HepG2 (cell line): Measurements from ENCODE around the gene TUBB. TPM values are rescaled to one million over a fixed set of nuclear protein-coding genes. Genes with fewer than 3 reads are reported as not detected.

ENCODE experiments used
- ERF ChIP-seq: IDR thresholded peaks from 2 replicates; pipeline ENCODE4 v1.6.1; 2018; ENCODE audit warnings: missing biosample characterization, missing genetic modification reagents
- FOXC1 ChIP-seq: sonication (generic); formaldehyde crosslinking; IDR thresholded peaks from 2 replicates; pipeline ENCODE4 v1.8.0; 2022; ENCODE audit warnings: mild to moderate bottlenecking, missing genetic modification reagents, borderline replicate concordance
- GABPB1 ChIP-seq: IDR thresholded peaks from 2 replicates; pipeline ENCODE4 v1.6.1; 2016; ENCODE audit warnings: mild to moderate bottlenecking, missing genetic modification reagents, moderate library complexity, missing compliant biosample characterization
- GTF3A ChIP-seq: sonication (generic); formaldehyde crosslinking; conservative IDR thresholded peaks from 2 replicates; pipeline ENCODE4 v1.4.0; 2020; ENCODE audit warnings: mild to moderate bottlenecking, missing genetic modification reagents
- HNF1A ChIP-seq, 2 experiments: sonication (generic) in 1 of 2; formaldehyde crosslinking in 1 of 2; IDR thresholded peaks; 2 replicates each; pipeline versions ENCODE4 v1.4.0 to v1.6.1; 2016 to 2020; ENCODE audit warnings: borderline replicate concordance in 1 of 2, low read depth in 1 of 2, mild to moderate bottlenecking in 1 of 2, missing genetic modification reagents in 1 of 2
- MED1 ChIP-seq: sonication (generic); formaldehyde crosslinking; IDR thresholded peaks from 2 replicates; pipeline ENCODE4 v1.4.0; 2020; ENCODE audit warnings: missing genetic modification reagents
- NONO ChIP-seq, 2 experiments: fragments of 450-650 bp in 1 of 2; sonication (generic) in 1 of 2; formaldehyde crosslinking in 1 of 2; IDR thresholded peaks in 1 of 2; conservative IDR thresholded peaks in 1 of 2; 2 replicates each; pipeline versions ENCODE4 v1.6.1 to v1.8.0; 2017 to 2022; ENCODE audit warnings: mild to moderate bottlenecking in 1 of 2, missing genetic modification reagents in 1 of 2, moderate library complexity in 1 of 2
- SOX6 ChIP-seq, 2 experiments: fragments of 450-650 bp in 1 of 2; sonication (generic) in 1 of 2; formaldehyde crosslinking in 1 of 2; IDR thresholded peaks; 2 replicates each; pipeline versions ENCODE4 v1.4.0 to v1.6.1; 2017 to 2020; ENCODE audit warnings: antibody characterized with exemption in 1 of 2, mild to moderate bottlenecking in 1 of 2, missing genetic modification reagents in 1 of 2
- SSRP1 ChIP-seq: IDR thresholded peaks from 2 replicates; pipeline ENCODE4 v1.6.1; 2016; ENCODE audit warnings: control low read depth
- TBX2 ChIP-seq: sonication (generic); formaldehyde crosslinking; IDR thresholded peaks from 2 replicates; pipeline ENCODE4 v1.5.0; 2020; ENCODE audit warnings: missing genetic modification reagents, mild to moderate bottlenecking, borderline replicate concordance
- ZBTB20 ChIP-seq: sonication (generic); formaldehyde crosslinking; IDR thresholded peaks from 2 replicates; pipeline ENCODE4 v1.8.1; 2023; ENCODE audit warnings: missing genetic modification reagents, low read depth, mild to moderate bottlenecking, borderline replicate concordance
- ZKSCAN1 ChIP-seq: fragments of 150-350 bp; IDR thresholded peaks from 2 replicates; pipeline ENCODE4 v1.6.1; 2014; ENCODE audit warnings: low read length
- ZKSCAN8 ChIP-seq: IDR thresholded peaks from 2 replicates; pipeline ENCODE4 v1.6.1; 2016; ENCODE audit warnings: borderline replicate concordance, missing genetic modification reagents, missing compliant biosample characterization
- ZNF101 ChIP-seq: sonication (generic); formaldehyde crosslinking; IDR thresholded peaks from 2 replicates; pipeline ENCODE4 v1.4.0; 2020; ENCODE audit warnings: mild to moderate bottlenecking, low read depth, missing genetic modification reagents, borderline replicate concordance
- ZNF264 ChIP-seq: sonication (generic); formaldehyde crosslinking; IDR thresholded peaks from 2 replicates; pipeline ENCODE4 v1.4.0; 2020; ENCODE audit warnings: missing genetic modification reagents
- ZNF276 ChIP-seq: sonication (generic); formaldehyde crosslinking; IDR thresholded peaks from 2 replicates; pipeline ENCODE4 v1.4.0; 2020; ENCODE audit warnings: mild to moderate bottlenecking, low read depth, missing genetic modification reagents
- ZNF34 ChIP-seq: sonication (generic); formaldehyde crosslinking; IDR thresholded peaks from 2 replicates; pipeline ENCODE4 v1.4.0; 2020; ENCODE audit warnings: mild to moderate bottlenecking, missing genetic modification reagents, borderline replicate concordance
- ZNF354B ChIP-seq: sonication (generic); formaldehyde crosslinking; IDR thresholded peaks from 2 replicates; pipeline ENCODE4 v1.8.0; 2022; ENCODE audit warnings: mild to moderate bottlenecking, missing genetic modification reagents
- ZNF44 ChIP-seq: sonication (generic); formaldehyde crosslinking; IDR thresholded peaks from 2 replicates; pipeline ENCODE4 v1.5.1; 2020; ENCODE audit warnings: mild to moderate bottlenecking, missing genetic modification reagents
- ZNF589 ChIP-seq: sonication (generic); formaldehyde crosslinking; conservative IDR thresholded peaks from 2 replicates; pipeline ENCODE4 v1.8.0; 2022; ENCODE audit warnings: mild to moderate bottlenecking, moderate library complexity, missing genetic modification reagents
- ZNF788 ChIP-seq: sonication (generic); formaldehyde crosslinking; IDR thresholded peaks from 2 replicates; pipeline ENCODE4 v1.5.0; 2020; ENCODE audit warnings: mild to moderate bottlenecking, missing genetic modification reagents, borderline replicate concordance
- polyA plus RNA-seq, 8 experiments: library from polyadenylated mRNA; depleted of rRNA in 3 of 8; stranded (reverse) in 7 of 8; unstranded in 1 of 8; fragments of >200 nt; fragmentation: Illumina TruSeq in 4 of 8; extraction: Trizol in 4 of 8; gene quantifications; 2 replicates each; pipeline versions ENCODE4 v1.2.1 to v1.2.3, GENCODE V29; 2011 to 2016; ENCODE audit warnings: low read depth in 4 of 8, missing spikeins in 1 of 8, mixed read lengths in 1 of 8; ENCODE audit not compliant: insufficient read depth in 1 of 8
- total RNA-seq, 5 experiments: library from RNA; depleted of rRNA; stranded (reverse); fragments of >200 nt; fragmentation: Illumina TruSeq; extraction: Trizol; gene quantifications; 2 replicates each; pipeline ENCODE4 v1.2.3, GENCODE V29; 2016; ENCODE audit warnings: low read depth in 1 of 5

The TUBB gene
- total and polyA plus RNA-seq, 2 of the 13 experiments (the other 11 are each of a cell fraction or from before 2014, with no cell fraction given) = 911 to 1,163 TPM

GRCh38 chr6:30725713-30726505 is 5.8 kb downstream of the TUBB start (continued):
- TF ChIP-seq HNF1A (IDR thresholded peaks at IDR 0.05; ENCODE audit: low read depth) = no peak
- no peak; the same call in 1 of the 2 replicates for TF ChIP-seq HNF1A (CRISPR knock-in tag; IDR thresholded peaks at IDR 0.05; ENCODE audit: borderline replicate concordance)
- peak; percentile 53; the same call in 1 of the 2 replicates for TF ChIP-seq SSRP1 (CRISPR knock-in tag)
- TF ChIP-seq ERF (CRISPR knock-in tag) = no peak; the same call in 1 of the 2 replicates
- no peak for TF ChIP-seq ZNF34 (CRISPR knock-in tag)
- 0 out of 2 replicates have a peak, but pooled peaks have one; percentile 24 for TF ChIP-seq ZKSCAN8 (CRISPR knock-in tag)
- no peak for TF ChIP-seq ZKSCAN1
- TF ChIP-seq FOXC1 (CRISPR knock-in tag) = peak; percentile 41; the same call in 1 of the 2 replicates
- TF ChIP-seq ZNF264 (CRISPR knock-in tag) = no peak
- TF ChIP-seq ZNF589 (CRISPR knock-in tag) = no peak
- no peak for TF ChIP-seq ZNF101
- TF ChIP-seq ZNF44 (CRISPR knock-in tag) = peak; percentile 71; the same call in 1 of the 2 replicates
- TF ChIP-seq ZNF354B (CRISPR knock-in tag) = no peak
- no peak for TF ChIP-seq ZBTB20 (CRISPR knock-in tag)
- 0 out of 2 replicates have a peak, but pooled peaks have one; percentile 37 for TF ChIP-seq ZNF788 (CRISPR knock-in tag)
- no peak for TF ChIP-seq NONO (IDR thresholded peaks at IDR 0.05)
- TF ChIP-seq NONO (CRISPR knock-in tag; conservative IDR thresholded peaks at IDR 0.05) = peak; percentile 32; the same call in 1 of the 2 replicates
- TF ChIP-seq GTF3A = no peak
- no peak for TF ChIP-seq GABPB1 (CRISPR knock-in tag)
- TF ChIP-seq SOX6 (IDR thresholded peaks at IDR 0.05) = no peak
- 0 out of 2 replicates have a peak, but pooled peaks have one; percentile 12 for TF ChIP-seq SOX6 (CRISPR knock-in tag; IDR thresholded peaks at IDR 0.05)
- TF ChIP-seq TBX2 (CRISPR knock-in tag) = 0 out of 2 replicates have a peak, but pooled peaks have one; percentile 42
- no peak for TF ChIP-seq ZNF276
- 0 out of 2 replicates have a peak, but pooled peaks have one; percentile 7 for TF ChIP-seq MED1
